ENCODE data around the gene PHLDB3. TPM values are rescaled to one million over a fixed set of nuclear protein-coding genes. Genes with fewer than 3 reads are reported as not detected.

Gene PHLDB3
- total and polyA plus RNA-seq, 2 of the 13 experiments (the other 11 are each of a cell fraction or from before 2014, with no cell fraction given), result 11.3 to 14.5 TPM

DNA sequence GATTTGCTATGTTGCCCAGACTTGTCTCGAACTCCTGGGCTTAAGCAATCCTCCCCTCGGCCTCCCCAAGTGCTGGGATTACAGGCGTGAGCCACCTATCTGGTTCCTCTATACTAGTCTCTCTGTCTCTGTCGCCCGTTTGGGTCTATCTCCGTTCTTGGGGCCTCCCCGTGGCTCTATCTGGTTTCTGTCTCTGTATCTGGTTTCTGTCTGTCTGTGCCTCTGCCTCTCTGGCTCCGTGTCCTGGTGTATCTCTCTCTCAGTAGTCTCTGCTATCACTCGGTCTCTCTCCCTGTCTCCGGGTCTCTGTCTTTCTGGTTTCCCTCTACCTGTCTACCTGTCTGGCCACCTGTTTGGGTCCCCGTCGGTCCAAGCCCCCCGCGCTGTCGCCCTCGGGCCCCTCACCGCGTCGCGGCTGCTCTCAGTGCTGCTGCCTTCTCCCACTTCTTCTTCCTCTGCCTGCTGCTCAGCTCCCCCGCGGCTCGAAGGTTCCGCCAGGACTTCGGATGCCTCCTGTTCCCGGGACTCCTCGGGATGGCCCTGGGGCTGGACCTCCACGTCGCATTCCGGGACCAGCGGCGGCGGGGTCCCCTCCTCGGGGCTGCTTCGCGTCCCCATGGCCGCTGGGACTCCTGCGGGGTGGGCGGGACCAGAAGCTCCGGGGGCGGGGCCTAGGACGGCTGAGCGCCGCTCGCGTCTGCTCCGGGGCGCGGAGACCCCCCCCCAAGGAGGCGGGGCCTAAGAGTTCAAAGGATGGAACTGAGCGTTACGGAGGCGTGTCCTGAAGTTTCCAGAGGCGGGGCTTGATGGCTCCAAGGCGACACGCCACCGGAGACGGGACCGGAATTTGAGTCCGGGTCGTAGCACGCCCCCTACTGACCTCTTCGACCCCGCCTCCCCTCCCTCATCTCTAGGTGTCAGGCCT lies 783 bp downstream of the PHLDB3 start (continued):
- no peak for TF ChIP-seq ZNF256 (CRISPR knock-in tag; conservative IDR thresholded peaks at IDR 0.05)
- TF ChIP-seq PCBP2 (optimal IDR thresholded peaks at IDR 0.05; ENCODE audit: low read depth, low read length, poor library complexity, severe bottlenecking), result no peak
- 0 out of 2 replicates have a peak, but pooled peaks have one; percentile 66 for TF ChIP-seq MAZ (IDR thresholded peaks at IDR 0.05; ENCODE audit: borderline replicate concordance, low read depth, low read length)
- TF ChIP-seq MAZ (CRISPR knock-in tag; IDR thresholded peaks at IDR 0.05; ENCODE audit: low read depth), result no peak; the same call in 1 of the 2 replicates
- no peak; the same call in 1 of the 2 replicates for TF ChIP-seq MED13 (CRISPR knock-in tag; IDR thresholded peaks at IDR 0.05)
- TF ChIP-seq, protein P1, sequence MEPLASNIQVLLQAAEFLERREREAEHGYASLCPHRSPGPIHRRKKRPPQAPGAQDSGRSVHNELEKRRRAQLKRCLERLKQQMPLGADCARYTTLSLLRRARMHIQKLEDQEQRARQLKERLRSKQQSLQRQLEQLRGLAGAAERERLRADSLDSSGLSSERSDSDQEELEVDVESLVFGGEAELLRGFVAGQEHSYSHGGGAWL (CRISPR knock-in tag; IDR thresholded peaks at IDR 0.05), result no peak
- 0 out of 2 replicates have a peak, but pooled peaks have one; percentile 39 for TF ChIP-seq ZNF225 (CRISPR knock-in tag; IDR thresholded peaks at IDR 0.05)
- no peak for TF ChIP-seq FOXK2 (IDR thresholded peaks at IDR 0.05)
- no peak for TF ChIP-seq HNRNPL (IDR thresholded peaks at IDR 0.05; ENCODE audit: low read depth, low read length)
- TF ChIP-seq, protein P2, sequence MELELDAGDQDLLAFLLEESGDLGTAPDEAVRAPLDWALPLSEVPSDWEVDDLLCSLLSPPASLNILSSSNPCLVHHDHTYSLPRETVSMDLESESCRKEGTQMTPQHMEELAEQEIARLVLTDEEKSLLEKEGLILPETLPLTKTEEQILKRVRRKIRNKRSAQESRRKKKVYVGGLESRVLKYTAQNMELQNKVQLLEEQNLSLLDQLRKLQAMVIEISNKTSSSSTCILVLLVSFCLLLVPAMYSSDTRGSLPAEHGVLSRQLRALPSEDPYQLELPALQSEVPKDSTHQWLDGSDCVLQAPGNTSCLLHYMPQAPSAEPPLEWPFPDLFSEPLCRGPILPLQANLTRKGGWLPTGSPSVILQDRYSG (CRISPR knock-in tag; IDR thresholded peaks at IDR 0.05), result no peak; the same call in 1 of the 2 replicates
- TF ChIP-seq, protein P3, sequence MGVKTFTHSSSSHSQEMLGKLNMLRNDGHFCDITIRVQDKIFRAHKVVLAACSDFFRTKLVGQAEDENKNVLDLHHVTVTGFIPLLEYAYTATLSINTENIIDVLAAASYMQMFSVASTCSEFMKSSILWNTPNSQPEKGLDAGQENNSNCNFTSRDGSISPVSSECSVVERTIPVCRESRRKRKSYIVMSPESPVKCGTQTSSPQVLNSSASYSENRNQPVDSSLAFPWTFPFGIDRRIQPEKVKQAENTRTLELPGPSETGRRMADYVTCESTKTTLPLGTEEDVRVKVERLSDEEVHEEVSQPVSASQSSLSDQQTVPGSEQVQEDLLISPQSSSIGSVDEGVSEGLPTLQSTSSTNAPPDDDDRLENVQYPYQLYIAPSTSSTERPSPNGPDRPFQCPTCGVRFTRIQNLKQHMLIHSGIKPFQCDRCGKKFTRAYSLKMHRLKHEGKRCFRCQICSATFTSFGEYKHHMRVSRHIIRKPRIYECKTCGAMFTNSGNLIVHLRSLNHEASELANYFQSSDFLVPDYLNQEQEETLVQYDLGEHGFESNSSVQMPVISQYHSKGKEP (CRISPR knock-in tag; IDR thresholded peaks at IDR 0.05), result no peak
- TF ChIP-seq KDM5A (IDR thresholded peaks at IDR 0.05; ENCODE audit: borderline replicate concordance, low read length), result no peak
- no peak for TF ChIP-seq NFYC (CRISPR knock-in tag; IDR thresholded peaks at IDR 0.05)
- TF ChIP-seq DNMT3B (CRISPR knock-in tag; conservative IDR thresholded peaks at IDR 0.05), result no peak
- no peak for TF ChIP-seq RAD51 (IDR thresholded peaks at IDR 0.05; ENCODE audit: borderline replicate concordance)
- TF ChIP-seq, protein P4, sequence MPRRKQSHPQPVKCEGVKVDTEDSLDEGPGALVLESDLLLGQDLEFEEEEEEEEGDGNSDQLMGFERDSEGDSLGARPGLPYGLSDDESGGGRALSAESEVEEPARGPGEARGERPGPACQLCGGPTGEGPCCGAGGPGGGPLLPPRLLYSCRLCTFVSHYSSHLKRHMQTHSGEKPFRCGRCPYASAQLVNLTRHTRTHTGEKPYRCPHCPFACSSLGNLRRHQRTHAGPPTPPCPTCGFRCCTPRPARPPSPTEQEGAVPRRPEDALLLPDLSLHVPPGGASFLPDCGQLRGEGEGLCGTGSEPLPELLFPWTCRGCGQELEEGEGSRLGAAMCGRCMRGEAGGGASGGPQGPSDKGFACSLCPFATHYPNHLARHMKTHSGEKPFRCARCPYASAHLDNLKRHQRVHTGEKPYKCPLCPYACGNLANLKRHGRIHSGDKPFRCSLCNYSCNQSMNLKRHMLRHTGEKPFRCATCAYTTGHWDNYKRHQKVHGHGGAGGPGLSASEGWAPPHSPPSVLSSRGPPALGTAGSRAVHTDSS (CRISPR knock-in tag; conservative IDR thresholded peaks at IDR 0.05), result no peak
- no peak for TF ChIP-seq HNRNPH1 (optimal IDR thresholded peaks at IDR 0.05; ENCODE audit: low read depth, low read length)
- TF ChIP-seq ZC3H13 (CRISPR knock-in tag; IDR thresholded peaks at IDR 0.05), result no peak
- TF ChIP-seq, protein P5, sequence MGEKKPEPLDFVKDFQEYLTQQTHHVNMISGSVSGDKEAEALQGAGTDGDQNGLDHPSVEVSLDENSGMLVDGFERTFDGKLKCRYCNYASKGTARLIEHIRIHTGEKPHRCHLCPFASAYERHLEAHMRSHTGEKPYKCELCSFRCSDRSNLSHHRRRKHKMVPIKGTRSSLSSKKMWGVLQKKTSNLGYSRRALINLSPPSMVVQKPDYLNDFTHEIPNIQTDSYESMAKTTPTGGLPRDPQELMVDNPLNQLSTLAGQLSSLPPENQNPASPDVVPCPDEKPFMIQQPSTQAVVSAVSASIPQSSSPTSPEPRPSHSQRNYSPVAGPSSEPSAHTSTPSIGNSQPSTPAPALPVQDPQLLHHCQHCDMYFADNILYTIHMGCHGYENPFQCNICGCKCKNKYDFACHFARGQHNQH (CRISPR knock-in tag; IDR thresholded peaks at IDR 0.05), result peak; percentile 32
- TF ChIP-seq SALL2 (CRISPR knock-in tag; IDR thresholded peaks at IDR 0.05), result no peak; the same call in 1 of the 2 replicates
- no peak for TF ChIP-seq ZNF678 (CRISPR knock-in tag; IDR thresholded peaks at IDR 0.05)
- TF ChIP-seq TCF12 (IDR thresholded peaks at IDR 0.05), result no peak
- TF ChIP-seq TCF12 (CRISPR knock-in tag; IDR thresholded peaks at IDR 0.05), result no peak
